ENCODE measurements around the gene BRWD1.

BRWD1 gene

DNA sequence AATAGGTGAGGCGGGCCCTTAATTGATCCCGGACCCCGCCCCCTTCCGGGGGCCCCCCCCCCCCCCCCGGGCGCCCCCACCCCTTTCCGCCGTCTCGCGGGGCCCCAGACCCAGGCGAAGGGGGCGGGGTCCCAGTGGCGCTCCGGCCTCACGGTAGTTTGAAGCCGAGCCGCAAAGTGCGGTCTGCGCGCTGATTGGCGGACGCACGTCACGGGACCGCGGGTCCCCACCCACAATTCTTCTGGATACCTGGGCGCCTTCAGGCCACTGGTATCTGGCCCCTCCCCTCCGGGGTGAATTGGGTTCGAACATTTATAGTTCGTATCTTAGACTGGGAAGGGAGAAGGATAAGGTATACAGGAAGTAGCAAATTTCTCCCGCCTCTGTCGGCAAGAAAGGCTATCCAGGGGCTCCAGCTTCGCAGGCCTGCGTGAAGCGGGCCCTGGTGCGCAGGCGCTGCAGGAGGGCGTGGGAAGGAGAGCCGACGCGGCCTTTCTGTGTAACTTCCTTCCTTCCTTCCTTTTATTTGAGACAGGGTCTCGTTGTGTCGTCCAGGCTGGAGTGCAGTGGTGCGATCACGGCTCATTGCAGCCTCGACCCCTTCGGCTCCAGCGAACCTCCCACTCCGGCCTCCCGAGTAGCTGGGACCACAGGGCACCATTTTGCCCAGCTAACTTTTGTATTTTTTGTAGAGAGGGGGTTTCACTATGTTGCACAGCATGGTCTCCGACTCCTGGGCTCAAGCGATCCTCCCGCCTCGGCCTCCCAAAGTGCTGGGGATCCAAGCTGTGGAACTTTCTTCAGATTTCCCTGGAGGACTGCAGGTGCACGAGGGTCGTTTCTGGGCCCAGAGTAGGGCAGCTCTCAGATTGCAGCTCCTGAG is 36.0 kb upstream of the BRWD1 start:
- POLR2A ChIA-PET = interaction anchor here (0.6 to 3.4 kb wide), 15 partner anchors 8 to 166 kb away, joined by 4 to 41 read pairs (median 8); partner anchors contain the start of genes BRWD1 and PSMG1
- peak; percentile 98 for DNase-seq (ENCODE audit: extremely low spot score)
- CTCF ChIA-PET = no interaction called here
- TF ChIP-seq L3MBTL2 (conservative IDR thresholded peaks at IDR 0.05) (peak; percentile 87), NFRKB (IDR thresholded peaks at IDR 0.05) (no peak), FOXK2 (IDR thresholded peaks at IDR 0.05) (no peak), FOXA1 (IDR thresholded peaks at IDR 0.05) (no peak), ZNF384 (IDR thresholded peaks at IDR 0.05) (no peak), SP1 (IDR thresholded peaks at IDR 0.05) (no peak), TARDBP (IDR thresholded peaks at IDR 0.05) (no peak), LEF1 (IDR thresholded peaks at IDR 0.05; ENCODE audit: borderline replicate concordance) (no peak), ELF4 (IDR thresholded peaks at IDR 0.05) (peak; percentile 66), FOXM1 (IDR thresholded peaks at IDR 0.05; ENCODE audit: borderline replicate concordance) (no peak), PKNOX1 (IDR thresholded peaks at IDR 0.05) (no peak), BHLHE40 (IDR thresholded peaks at IDR 0.05; ENCODE audit: borderline replicate concordance) (no peak), SUZ12 (IDR thresholded peaks at IDR 0.05) (no peak)

DNA sequence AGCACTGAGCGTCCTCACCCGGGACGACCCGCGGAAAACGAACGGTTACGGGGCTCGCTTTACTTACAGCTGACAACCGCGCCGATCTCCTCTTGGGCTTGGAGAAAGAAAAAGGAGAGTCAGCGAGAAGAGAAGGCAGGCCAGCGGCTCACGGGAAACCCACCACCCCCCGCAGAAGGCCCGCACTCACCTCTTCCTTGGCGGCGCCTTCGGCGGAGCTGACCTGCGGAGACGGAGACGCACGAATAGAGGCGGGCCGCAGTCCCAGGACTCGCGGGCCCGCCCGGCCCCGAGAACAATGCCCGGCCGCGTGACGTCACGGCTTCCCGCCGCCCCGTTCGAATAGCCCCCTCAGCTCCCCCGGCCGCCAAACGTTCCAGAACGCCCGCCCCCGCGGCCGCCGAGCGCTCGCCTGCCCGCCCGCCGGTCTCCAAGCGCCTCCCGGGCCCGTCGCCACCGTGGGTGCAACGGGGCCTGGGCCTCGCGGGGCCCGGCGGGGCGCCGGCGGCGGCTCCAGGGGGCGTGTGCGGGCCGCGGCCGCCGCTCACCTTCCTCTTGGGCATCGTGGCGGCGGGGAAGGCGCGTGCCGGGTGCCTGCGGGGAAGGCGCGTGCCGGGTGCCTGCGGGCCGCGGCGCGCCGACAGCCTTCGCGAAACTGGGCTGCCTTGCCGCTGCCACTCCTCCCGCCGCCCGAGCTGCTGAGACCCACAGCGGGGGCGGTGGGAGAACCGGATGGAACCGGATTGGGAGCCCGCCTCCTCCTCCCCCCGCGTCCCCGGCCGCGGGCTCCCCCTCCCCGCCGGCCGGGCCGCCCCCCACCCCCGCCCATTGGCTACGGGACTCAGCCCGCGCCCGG is 35.2 kb upstream of the BRWD1 start, which contains the start of gene HMGN1:
HMGN1 (minus strand) TSS at position 734 of the 856 bp plus-strand sequence; CDS start at position 563, 171 bp downstream.
- ChIA-PET CTCF (interaction anchor here (0.6 kb wide), 1 partner anchor 314 kb away, joined by 4 read pairs; no protein-coding TSS in a partner anchor), POLR2A (interaction anchor here (0.6 to 3.4 kb wide), 25 partner anchors 8 to 1715 kb away, joined by 3 to 41 read pairs (median 6); partner anchors contain the start of genes BRWD1 and PSMG1)
- DNase-seq (ENCODE audit: extremely low spot score) = peak; percentile 75
- TF ChIP-seq L3MBTL2 (conservative IDR thresholded peaks at IDR 0.05) (no peak), HDGF (IDR thresholded peaks at IDR 0.05; ENCODE audit: borderline replicate concordance) (no peak), CTBP1 (IDR thresholded peaks at IDR 0.05; ENCODE audit: borderline replicate concordance) (no peak), LEF1 (IDR thresholded peaks at IDR 0.05; ENCODE audit: borderline replicate concordance) (peak; percentile 54; the same call in 1 of the 2 replicates), FOXK2 (IDR thresholded peaks at IDR 0.05) (no peak), PKNOX1 (IDR thresholded peaks at IDR 0.05) (no peak), TARDBP (IDR thresholded peaks at IDR 0.05) (no peak), SUZ12 (IDR thresholded peaks at IDR 0.05) (no peak), ELF4 (IDR thresholded peaks at IDR 0.05) (no peak), FOXA1 (IDR thresholded peaks at IDR 0.05) (no peak), ARNT (IDR thresholded peaks at IDR 0.05) (peak; percentile 54), NFRKB (IDR thresholded peaks at IDR 0.05) (no peak), BHLHE40 (IDR thresholded peaks at IDR 0.05; ENCODE audit: borderline replicate concordance) (no peak), FOXM1 (IDR thresholded peaks at IDR 0.05; ENCODE audit: borderline replicate concordance) (peak; percentile 67; the same call in 1 of the 2 replicates), SP1 (IDR thresholded peaks at IDR 0.05) (no peak), ZNF384 (IDR thresholded peaks at IDR 0.05) (no peak)

- ChIA-PET CTCF (interaction anchor here (0.6 kb wide), 1 partner anchor 314 kb away, joined by 4 read pairs; no protein-coding TSS in a partner anchor), POLR2A (interaction anchor here (0.6 to 3.4 kb wide), 17 partner anchors 9 to 1716 kb away, joined by 3 to 41 read pairs (median 6); partner anchors contain the start of gene BRWD1)
- DNase-seq (ENCODE audit: extremely low spot score) = no peak
- no peak for TF ChIP-seq SP1 (IDR thresholded peaks at IDR 0.05)
- TF ChIP-seq LEF1 (IDR thresholded peaks at IDR 0.05; ENCODE audit: borderline replicate concordance) = no peak
- TF ChIP-seq SUZ12 (IDR thresholded peaks at IDR 0.05) = no peak
- no peak for TF ChIP-seq NFRKB (IDR thresholded peaks at IDR 0.05)
- no peak for TF ChIP-seq ZNF384 (IDR thresholded peaks at IDR 0.05)
- TF ChIP-seq ELF4 (IDR thresholded peaks at IDR 0.05) = no peak
- TF ChIP-seq L3MBTL2 (conservative IDR thresholded peaks at IDR 0.05) = no peak
- TF ChIP-seq PKNOX1 (IDR thresholded peaks at IDR 0.05) = no peak
- no peak for TF ChIP-seq ARNT (IDR thresholded peaks at IDR 0.05)
- no peak for TF ChIP-seq FOXK2 (IDR thresholded peaks at IDR 0.05)
- TF ChIP-seq HDGF (IDR thresholded peaks at IDR 0.05; ENCODE audit: borderline replicate concordance) = no peak
- TF ChIP-seq CTBP1 (IDR thresholded peaks at IDR 0.05; ENCODE audit: borderline replicate concordance) = no peak
- TF ChIP-seq TARDBP (IDR thresholded peaks at IDR 0.05) = no peak
- no peak for TF ChIP-seq FOXM1 (IDR thresholded peaks at IDR 0.05; ENCODE audit: borderline replicate concordance)
Observed at GRCh38 chr21:39348040-39348354, 34.6 kb upstream of the BRWD1 start.

GRCh38 chr21:39347537-39347936 is 34.1 kb upstream of the BRWD1 start:
- ChIA-PET POLR2A (interaction anchor here (0.6 to 3.4 kb wide), 11 partner anchors 8 to 50 kb away, joined by 3 to 41 read pairs (median 6); partner anchors contain the start of gene BRWD1), CTCF (no interaction called here)
- no peak for TF ChIP-seq NFRKB (IDR thresholded peaks at IDR 0.05)
- no peak for TF ChIP-seq PKNOX1 (IDR thresholded peaks at IDR 0.05)
- no peak for TF ChIP-seq FOXA1 (IDR thresholded peaks at IDR 0.05)
- no peak for TF ChIP-seq ZNF384 (IDR thresholded peaks at IDR 0.05)
- no peak for TF ChIP-seq FOXM1 (IDR thresholded peaks at IDR 0.05; ENCODE audit: borderline replicate concordance)
- TF ChIP-seq HDGF (IDR thresholded peaks at IDR 0.05; ENCODE audit: borderline replicate concordance) = no peak
- no peak for TF ChIP-seq TARDBP (IDR thresholded peaks at IDR 0.05)
- TF ChIP-seq SUZ12 (IDR thresholded peaks at IDR 0.05) = no peak
- no peak for TF ChIP-seq FOXK2 (IDR thresholded peaks at IDR 0.05)
- TF ChIP-seq BHLHE40 (IDR thresholded peaks at IDR 0.05; ENCODE audit: borderline replicate concordance) = no peak
- no peak for TF ChIP-seq ELF4 (IDR thresholded peaks at IDR 0.05)
- TF ChIP-seq LEF1 (IDR thresholded peaks at IDR 0.05; ENCODE audit: borderline replicate concordance) = no peak
- no peak for TF ChIP-seq ARNT (IDR thresholded peaks at IDR 0.05)
- TF ChIP-seq SP1 (IDR thresholded peaks at IDR 0.05) = no peak
- TF ChIP-seq L3MBTL2 (conservative IDR thresholded peaks at IDR 0.05) = no peak
- no peak for TF ChIP-seq CTBP1 (IDR thresholded peaks at IDR 0.05; ENCODE audit: borderline replicate concordance)
- DNase-seq (ENCODE audit: extremely low spot score) = no peak

All from HEK293T (cell line).